ENCODE measurements around the gene DNAH10.

Gene DNAH10

GRCh38 chr12:123973552-123974341 lies 211.6 kb downstream of the DNAH10 start:
- DNase-seq, result peak in 2 of 5 experiments; percentile 13 to 31

- DNase-seq, result no peak
These were observed 214.2 kb downstream of the DNAH10 start for GRCh38 chr12:123976227-123976826.

DNA sequence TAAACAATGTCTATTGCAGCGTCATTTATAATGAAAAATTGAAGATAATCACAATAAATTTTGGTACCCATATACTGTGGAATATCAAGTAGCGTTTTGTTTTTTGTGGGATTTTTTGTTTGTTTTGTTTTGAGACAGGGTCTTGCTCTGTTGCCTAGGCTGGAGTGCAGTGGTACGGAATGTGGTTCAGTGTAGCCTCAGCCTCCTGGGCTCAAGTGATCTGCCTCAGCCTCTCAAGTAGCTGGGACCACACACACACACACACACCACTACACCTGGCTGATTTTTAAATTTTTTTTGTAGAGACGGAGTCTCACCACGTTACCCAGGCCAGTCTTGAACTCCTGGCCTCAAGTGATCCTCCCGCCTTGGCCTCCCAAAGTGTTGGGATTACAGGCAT lies 217.5 kb downstream of the DNAH10 start:
- DNase-seq, result no peak

GRCh38 chr12:123982269-123982668 lies 220.2 kb downstream of the DNAH10 start:
- DNase-seq, result no peak

DNA sequence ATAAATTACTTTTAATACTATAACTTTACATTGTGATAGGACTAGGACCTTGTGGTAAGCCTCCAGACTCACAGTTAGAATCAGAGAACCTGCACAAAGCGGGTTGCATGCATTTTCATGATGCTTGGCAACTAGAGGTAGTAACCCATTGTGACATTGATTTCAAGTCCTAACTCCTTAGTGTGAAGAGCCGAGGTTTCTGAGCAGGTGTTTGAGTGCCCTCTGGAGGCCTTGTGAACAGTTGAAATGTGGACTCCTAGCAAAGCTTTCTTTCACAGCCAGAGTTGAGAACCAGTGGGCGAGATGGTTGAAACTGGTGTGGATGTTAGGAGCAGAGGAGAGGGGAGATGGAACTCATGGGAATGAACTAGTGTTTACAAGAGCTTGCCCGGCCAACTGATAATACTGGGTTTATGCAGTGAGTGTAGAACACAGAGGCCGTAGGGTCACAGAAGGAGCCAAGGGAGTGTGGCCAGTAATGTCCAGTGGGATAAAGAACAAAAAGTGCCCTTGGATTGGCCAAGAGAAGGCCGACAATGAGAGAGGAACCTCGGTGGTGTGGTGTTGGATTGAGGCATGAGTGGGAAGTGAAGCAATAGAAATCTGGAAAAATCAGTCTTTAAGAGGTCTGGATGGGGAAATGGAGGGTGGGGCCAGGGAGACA lies 221.9 kb downstream of the DNAH10 start:
- DNase-seq, result peak in 3 of 5 experiments; percentile 20 to 73 (median 21)

GRCh38 chr12:123984903-123985302 lies 222.8 kb downstream of the DNAH10 start:
- DNase-seq, result no peak

Data from T-helper 2 cell (primary cell).